Right lobe of liver (tissue), 6 donors: ENCODE measurements around the gene EHD4. TPM values are rescaled to one million over a fixed set of nuclear protein-coding genes. Genes with fewer than 3 reads are reported as not detected.

Experiments used
- ATAC-seq, 4 donors: fragments of 200-7000 bp; cut with Tn5 transposase; one replicate each; pipeline ENCODE4 v1.9.1; 2020; ENCODE audit warnings: mild to moderate bottlenecking in 4 of 4, moderate library complexity in 4 of 4
- DNase-seq, 3 donors: peaks; one replicate each; pipeline ENCODE4 v3.0.0-alpha.2; 2020
- H3K27ac ChIP-seq, 3 donors: fragments of 200-600 bp; one replicate each; pipeline ENCODE4 v1.8.0; 2022
- H3K27me3 ChIP-seq, 2 donors: fragments of 200-600 bp; one replicate each; pipeline ENCODE4 v1.8.0; 2022
- H3K36me3 ChIP-seq, 4 donors: fragments of 200-600 bp; sonication (generic) in 1 of 4; one replicate each; pipeline versions ENCODE4 v1.5.1 to v1.8.0; 2017 to 2022; ENCODE audit warnings: control low read depth in 1 of 4
- H3K4me1 ChIP-seq, 4 donors: fragments of 200-600 bp; sonication (generic) in 1 of 4; one replicate each; pipeline versions ENCODE4 v1.5.1 to v1.8.0; 2017 to 2022; ENCODE audit warnings: control low read depth in 1 of 4
- H3K4me3 ChIP-seq, 3 donors: fragments of 200-600 bp; one replicate each; pipeline ENCODE4 v1.8.0; 2022
- H3K9me3 ChIP-seq, 4 donors: fragments of 200-600 bp; sonication (generic) in 1 of 4; one replicate each; pipeline versions ENCODE4 v1.5.1 to v1.8.0; 2017 to 2022; ENCODE audit warnings: control low read depth in 1 of 4
- CTCF ChIP-seq, 4 donors: fragments of 200-600 bp in 3 of 4; fragments of 450-650 bp in 1 of 4; IDR thresholded peaks; one replicate each; pipeline versions ENCODE4 v1.5.1 to v1.8.0; 2016 to 2022; ENCODE audit warnings: antibody characterized with exemption in 4 of 4, mild to moderate bottlenecking in 2 of 4
- POLR2A ChIP-seq: fragments of 450-650 bp; IDR thresholded peaks from one replicate; pipeline ENCODE4 v1.6.1; 2017; ENCODE audit warnings: antibody characterized with exemption, mild to moderate bottlenecking
- WGBS: methylation state at CpG from one replicate; pipeline ENCODE4 v1.1.6; 2018; ENCODE audit warnings: low coverage, low lambda C conversion rate; ENCODE audit not compliant: insufficient coverage; ENCODE audit errors: missing lambda C conversion rate; 5-methylcytosine and 5-hydroxymethylcytosine counted together
- intact Hi-C, 2 donors: fragments of 100-400 bp; cut with DNase I; formaldehyde crosslinking; loops; one replicate each; pipeline versions ENCODE4 v1.11.2 to v1.14.1; 2022
- total RNA-seq, 6 experiments: library from RNA; depleted of rRNA in 2 of 6; stranded (reverse); fragments of >200 nt in 2 of 6; fragmentation: NEBNext Ultra II Directional in 3 of 6; extraction: Animal tissue kit (Norgen Biotek cat#: 25700) in 3 of 6; gene quantifications; one replicate each; pipeline versions ENCODE4 v1.1.0 to v1.2.4, GENCODE V29; 2016 to 2023
- donor health status: DM: no; HTN: yes; CAD: no.
- donor health status: DM: no; HTN: no; CAD: no.
- donor health status: DM: no; HTN: no; CAD: no.
- donor health status: DM: no; HTN: yes; CAD: no.
- donor health status: DM: no; HTN: yes; CAD: no.

Gene EHD4
- total RNA-seq, 6 experiments from 2014 or later: 4.7 to 21.5 (median 11.1) TPM

- no peak for DNase-seq
- ATAC-seq: no peak
- intact Hi-C loops: no loop called here
- H3K27me3 ChIP-seq: no peaks in the 10 kb centered on the region
- no peaks in the 10 kb centered on the region for H3K36me3 ChIP-seq
- 86% methylated on average over 2 of the region's 9 CpGs for WGBS
- H3K9me3 ChIP-seq: no peaks in the 10 kb centered on the region
- no peak overlapping the region for H3K27ac ChIP-seq
- TF ChIP-seq CTCF (IDR thresholded peaks at IDR 0.05): no peak
- no peak for TF ChIP-seq POLR2A
- peaks cover 0 to 11% (median 3%) of the 10 kb centered on the region in 4 donors for H3K4me1 ChIP-seq
- no peak overlapping the region for H3K4me3 ChIP-seq
Measured at GRCh38 chr15:41872166-41872747, 100.1 kb downstream of the EHD4 start.

- no peak overlapping the region for H3K27ac ChIP-seq
- no peak for TF ChIP-seq POLR2A
- no peak for TF ChIP-seq CTCF (IDR thresholded peaks at IDR 0.05)
- H3K9me3 ChIP-seq: no peaks in the 10 kb centered on the region
- ATAC-seq: peak in 1 of 4 donors; percentile 2
- peak in 1 of 3 donors; percentile 51 for DNase-seq
- peaks cover 0 to 15% (median 3%) of the 10 kb centered on the region in 4 donors for H3K4me1 ChIP-seq
- WGBS: 73% methylated on average over 3 of the region's 19 CpGs
- no peaks in the 10 kb centered on the region for H3K36me3 ChIP-seq
- intact Hi-C loops: no loop called here
- H3K27me3 ChIP-seq: no peaks in the 10 kb centered on the region
- H3K4me3 ChIP-seq: no peak overlapping the region
Measured at GRCh38 chr15:41871175-41871905, 101.0 kb downstream of the EHD4 start.

GRCh38 chr15:41870689-41871081 lies 101.7 kb downstream of the EHD4 start:
- no peak for TF ChIP-seq POLR2A
- TF ChIP-seq CTCF (IDR thresholded peaks at IDR 0.05): no peak
- intact Hi-C loops: no loop called here
- no peaks in the 10 kb centered on the region for H3K27me3 ChIP-seq
- H3K36me3 ChIP-seq: no peaks in the 10 kb centered on the region
- H3K9me3 ChIP-seq: no peaks in the 10 kb centered on the region
- DNase-seq (peak in 2 of 3 donors; percentile 72 to 73), ATAC-seq (peak; percentile 46 to 82 (median 57))
- whole genome bisulfite sequencing: 23% methylated on average over 3 of the region's 9 CpGs
- no peak overlapping the region for H3K4me3 ChIP-seq
- H3K4me1 ChIP-seq: peaks cover 0 to 22% (median 3%) of the 10 kb centered on the region in 4 donors
- no peak overlapping the region for H3K27ac ChIP-seq

- H3K4me3 ChIP-seq: no peak overlapping the region
- no peak overlapping the region for H3K27ac ChIP-seq
- intact Hi-C loops: no loop called here
- DNase-seq: no peak
- WGBS: 90% methylated on average over 2 of the region's 42 CpGs
- no peaks in the 10 kb centered on the region for H3K9me3 ChIP-seq
- no peak for TF ChIP-seq POLR2A
- no peak for TF ChIP-seq CTCF (IDR thresholded peaks at IDR 0.05)
- peaks cover 0 to 23% (median 3%) of the 10 kb centered on the region in 4 donors for H3K4me1 ChIP-seq
- H3K36me3 ChIP-seq: no peaks in the 10 kb centered on the region
- no peaks in the 10 kb centered on the region for H3K27me3 ChIP-seq
- no peak for ATAC-seq
Measured at GRCh38 chr15:41869770-41870688, 102.3 kb downstream of the EHD4 start.
